Smooth muscle cell of bladder (primary cell): Measurements from ENCODE around the gene CDH1. TPM values are rescaled to one million over a fixed set of nuclear protein-coding genes. Genes with fewer than 3 reads are reported as not detected.

Source experiments
- total RNA-seq: library from RNA; depleted of rRNA; stranded (reverse); fragments of >200 nt; gene quantifications from 2 replicates; pipeline ENCODE4 v1.2.3, GENCODE V29; 2014

CDH1 gene
- total RNA-seq, result under 0.01 and 0.09 TPM in 2 replicates

DNA sequence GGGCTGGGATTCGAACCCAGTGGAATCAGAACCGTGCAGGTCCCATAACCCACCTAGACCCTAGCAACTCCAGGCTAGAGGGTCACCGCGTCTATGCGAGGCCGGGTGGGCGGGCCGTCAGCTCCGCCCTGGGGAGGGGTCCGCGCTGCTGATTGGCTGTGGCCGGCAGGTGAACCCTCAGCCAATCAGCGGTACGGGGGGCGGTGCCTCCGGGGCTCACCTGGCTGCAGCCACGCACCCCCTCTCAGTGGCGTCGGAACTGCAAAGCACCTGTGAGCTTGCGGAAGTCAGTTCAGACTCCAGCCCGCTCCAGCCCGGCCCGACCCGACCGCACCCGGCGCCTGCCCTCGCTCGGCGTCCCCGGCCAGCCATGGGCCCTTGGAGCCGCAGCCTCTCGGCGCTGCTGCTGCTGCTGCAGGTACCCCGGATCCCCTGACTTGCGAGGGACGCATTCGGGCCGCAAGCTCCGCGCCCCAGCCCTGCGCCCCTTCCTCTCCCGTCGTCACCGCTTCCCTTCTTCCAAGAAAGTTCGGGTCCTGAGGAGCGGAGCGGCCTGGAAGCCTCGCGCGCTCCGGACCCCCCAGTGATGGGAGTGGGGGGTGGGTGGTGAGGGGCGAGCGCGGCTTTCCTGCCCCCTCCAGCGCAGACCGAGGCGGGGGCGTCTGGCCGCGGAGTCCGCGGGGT lies at the start of gene CDH1:
CDH1 (plus strand) TSS at position 247 of the 684 bp plus-strand sequence; CDS start at position 371, 124 bp downstream.

DNA sequence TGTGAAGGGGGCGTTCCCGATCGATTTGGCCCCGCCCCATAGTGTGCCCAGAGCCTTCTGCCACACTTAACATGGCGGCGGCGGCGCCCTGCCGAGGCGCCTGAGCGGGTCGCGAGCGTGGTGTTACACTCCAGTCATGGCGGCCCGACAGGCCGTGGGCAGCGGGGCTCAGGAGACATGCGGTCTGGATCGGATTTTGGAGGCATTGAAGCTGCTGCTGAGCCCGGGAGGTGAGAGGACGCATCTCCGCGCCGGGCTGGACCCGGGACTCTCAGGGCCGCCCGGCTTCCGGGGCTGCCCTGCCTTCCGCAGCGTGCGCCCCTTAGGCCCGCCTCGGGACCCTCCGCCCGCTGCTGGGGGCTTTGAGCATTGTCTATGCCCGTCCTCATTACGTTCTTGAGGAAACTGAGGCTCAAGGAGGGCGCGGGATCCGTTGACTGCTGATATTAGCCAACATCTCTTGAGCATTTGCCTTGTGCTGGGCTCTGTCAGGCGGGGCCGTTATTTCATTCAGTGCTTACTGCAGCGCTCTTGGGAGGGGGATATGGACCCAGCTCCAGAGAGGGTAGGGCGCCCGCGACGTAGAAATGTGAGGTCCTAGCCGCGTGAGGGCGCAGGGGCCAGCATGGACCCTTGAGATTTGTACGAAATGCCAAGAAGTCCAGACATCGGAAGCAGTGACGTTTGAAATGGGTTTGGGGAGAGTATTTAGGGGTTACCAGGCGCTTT lies 106.6 kb downstream of the CDH1 start, which contains the start of gene TANGO6:
TANGO6 (plus strand) TSS at position 50 of the 729 bp plus-strand sequence; CDS start at position 137, 87 bp downstream.

Other genes with a start within 250 kb of the CDH1 start
- gene ZFP90, start 198.0 kb upstream of the CDH1 start, total RNA-seq, result 20.3 TPM in 2 replicates
- gene CDH3, start 92.0 kb upstream of the CDH1 start, total RNA-seq, result 0.09 and 0.14 TPM in 2 replicates
- gene TANGO6, start 106.2 kb downstream of the CDH1 start, total RNA-seq, result 20.3 and 37.0 TPM in 2 replicates